IPS DF 6.9 (cell line): ENCODE results near the gene TNFAIP2.

Source experiments
- DNase-seq: peaks from one replicate; pipeline ENCODE4 v3.0.0-alpha.2; 2013; ENCODE audit warnings: low read depth, low spot score
- H3K27ac ChIP-seq: one replicate; pipeline ENCODE4 v1.5.1; 2013; ENCODE audit warnings: low read length, control low read depth
- H3K27me3 ChIP-seq: 2 replicates; pipeline ENCODE4 v1.6.1; 2013; ENCODE audit warnings: mild to moderate bottlenecking, low read length; ENCODE audit not compliant: control insufficient read depth, insufficient read depth
- H3K36me3 ChIP-seq: 2 replicates; pipeline ENCODE4 v1.6.1; 2013; ENCODE audit warnings: low read length; ENCODE audit not compliant: control insufficient read depth, insufficient read depth
- H3K4me1 ChIP-seq: 2 replicates; pipeline ENCODE4 v1.6.1; 2013; ENCODE audit warnings: low read length; ENCODE audit not compliant: control insufficient read depth, insufficient read depth
- H3K4me3 ChIP-seq: 2 replicates; pipeline ENCODE4 v1.5.1; 2013; ENCODE audit warnings: mild to moderate bottlenecking, low read length
- H3K9me3 ChIP-seq: 2 replicates; pipeline ENCODE4 v1.6.1; 2013; ENCODE audit warnings: low read length, inconsistent platforms; ENCODE audit not compliant: control insufficient read depth, insufficient read depth
- WGBS: extraction: QIAGEN DNeasy Blood & Tissue Kit; methylation state at CpG from one replicate; pipeline ENCODE4 v1.1.7; 2013; ENCODE audit warnings: mixed read lengths, missing lambda C conversion rate; ENCODE audit not compliant: insufficient read length, insufficient coverage; 5-methylcytosine and 5-hydroxymethylcytosine counted together

TNFAIP2 gene

GRCh38 chr14:103124501-103125001 lies 1.3 kb downstream of the TNFAIP2 start:
- WGBS = no CpG with 5 or more reads among the region's 5 CpGs

GRCh38 chr14:103125098-103126070 lies 2.1 kb downstream of the TNFAIP2 start:
- Histone ChIP-seq H3K4me3 (no peak overlapping the region), H3K27ac (no peak overlapping the region), H3K36me3 (no peaks in the 10 kb centered on the region)

More at GRCh38 chr14:103124501-103125001, 1.3 kb downstream of the TNFAIP2 start:
- Histone ChIP-seq H3K36me3 (no peaks in the 10 kb centered on the region), H3K4me1 (peaks cover 9% of the 10 kb centered on the region; the same call in 1 of the 2 replicates), H3K9me3 (no peaks in the 10 kb centered on the region), H3K27me3 (no peaks in the 10 kb centered on the region; the same call in 1 of the 2 replicates), H3K27ac (no peak overlapping the region), H3K4me3 (no peak overlapping the region)
- DNase-seq = no peak

DNA sequence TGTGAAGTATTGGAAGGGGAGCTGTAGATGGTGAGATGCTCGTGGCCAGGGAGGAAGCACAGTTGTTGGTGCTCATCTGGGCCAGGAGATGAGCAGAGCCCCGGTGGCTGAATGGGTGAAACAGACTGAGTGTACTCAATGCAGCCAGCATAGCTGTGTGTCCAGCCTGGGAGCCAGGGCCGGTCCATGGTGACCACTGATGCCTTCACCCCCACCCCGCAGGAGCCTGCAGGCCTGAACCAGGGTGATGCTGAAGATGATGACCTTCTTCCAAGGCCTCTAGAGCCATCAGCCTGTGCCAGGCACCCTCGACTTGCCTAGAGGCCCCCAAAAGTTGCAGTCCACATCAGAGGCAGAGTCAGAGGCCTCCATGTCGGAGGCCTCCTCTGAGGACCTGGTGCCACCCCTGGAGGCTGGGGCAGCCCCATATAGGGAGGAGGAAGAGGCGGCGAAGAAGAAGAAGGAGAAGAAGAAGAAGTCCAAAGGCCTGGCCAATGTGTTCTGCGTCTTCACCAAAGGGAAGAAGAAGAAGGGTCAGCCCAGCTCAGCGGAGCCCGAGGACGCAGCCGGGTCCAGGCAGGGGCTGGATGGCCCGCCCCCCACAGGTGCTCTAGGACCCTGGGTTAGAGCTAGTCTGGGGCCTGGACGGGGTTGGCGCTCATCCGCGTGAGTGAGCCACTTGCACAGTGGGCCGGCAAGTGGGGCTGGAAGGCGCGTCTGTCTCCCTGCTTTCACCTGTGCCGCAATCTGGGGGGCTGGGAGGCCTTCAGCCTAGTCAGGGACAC lies 3.0 kb downstream of the TNFAIP2 start:
- H3K4me3 ChIP-seq = peak overlapping the region; percentile 16; the same call in 1 of the 2 replicates
- H3K27ac ChIP-seq = no peak overlapping the region
- H3K9me3 ChIP-seq = no peaks in the 10 kb centered on the region
- no peaks in the 10 kb centered on the region; the same call in 1 of the 2 replicates for H3K27me3 ChIP-seq
- DNase-seq = no peak
- H3K4me1 ChIP-seq = peaks cover 7% of the 10 kb centered on the region; the same call in 1 of the 2 replicates
- no peaks in the 10 kb centered on the region for H3K36me3 ChIP-seq
- no CpG with 5 or more reads among the region's 22 CpGs for WGBS

More at GRCh38 chr14:103125098-103126070, 2.1 kb downstream of the TNFAIP2 start:
- no CpG with 5 or more reads among the region's 13 CpGs for WGBS
- no peak for DNase-seq
- Histone ChIP-seq H3K4me1 (peaks cover 9% of the 10 kb centered on the region; the same call in 1 of the 2 replicates), H3K9me3 (no peaks in the 10 kb centered on the region), H3K27me3 (no peaks in the 10 kb centered on the region; the same call in 1 of the 2 replicates)

DNA sequence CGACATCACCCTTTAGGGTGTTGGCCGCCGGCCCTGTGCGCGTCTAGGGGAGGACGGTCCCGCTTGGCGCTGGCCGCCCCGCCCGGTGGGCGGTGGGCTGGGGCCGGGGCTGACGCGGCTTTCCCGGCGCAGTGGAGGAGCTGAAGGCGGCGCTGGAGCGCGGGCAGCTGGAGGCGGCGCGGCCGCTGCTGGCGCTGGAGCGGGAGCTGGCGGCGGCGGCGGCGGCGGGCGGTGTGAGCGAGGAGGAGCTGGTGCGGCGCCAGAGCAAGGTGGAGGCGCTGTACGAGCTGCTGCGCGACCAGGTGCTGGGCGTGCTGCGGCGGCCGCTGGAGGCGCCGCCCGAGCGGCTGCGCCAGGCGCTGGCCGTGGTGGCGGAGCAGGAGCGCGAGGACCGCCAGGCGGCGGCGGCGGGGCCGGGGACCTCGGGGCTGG lies 3.6 kb downstream of the TNFAIP2 start:
- no peak for DNase-seq
- no peak overlapping the region for H3K27ac ChIP-seq
- WGBS = no CpG with 5 or more reads among the region's 62 CpGs
- H3K4me3 ChIP-seq = peak overlapping the region; percentile 16; the same call in 1 of the 2 replicates
- H3K9me3 ChIP-seq = no peaks in the 10 kb centered on the region
- peaks cover 6% of the 10 kb centered on the region; the same call in 1 of the 2 replicates for H3K4me1 ChIP-seq
- H3K36me3 ChIP-seq = no peaks in the 10 kb centered on the region
- no peaks in the 10 kb centered on the region; the same call in 1 of the 2 replicates for H3K27me3 ChIP-seq

DNA sequence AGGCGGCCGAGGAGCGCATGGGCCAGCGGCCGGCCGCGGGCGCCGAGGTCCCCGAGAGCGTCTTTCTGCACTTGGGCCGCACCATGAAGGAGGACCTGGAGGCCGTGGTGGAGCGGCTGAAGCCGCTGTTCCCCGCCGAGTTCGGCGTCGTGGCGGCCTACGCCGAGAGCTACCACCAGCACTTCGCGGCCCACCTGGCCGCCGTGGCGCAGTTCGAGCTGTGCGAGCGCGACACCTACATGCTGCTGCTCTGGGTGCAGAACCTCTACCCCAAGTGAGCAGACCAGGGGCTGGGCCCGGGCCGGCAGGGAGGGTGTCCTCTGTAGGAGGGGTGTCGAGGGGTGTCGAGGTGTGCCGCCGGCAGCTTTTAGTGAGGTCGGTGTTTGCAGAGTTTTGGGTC lies 4.1 kb downstream of the TNFAIP2 start:
- H3K27me3 ChIP-seq = no peaks in the 10 kb centered on the region; the same call in 1 of the 2 replicates
- WGBS = no CpG with 5 or more reads among the region's 39 CpGs
- peaks cover 5% of the 10 kb centered on the region; the same call in 1 of the 2 replicates for H3K4me1 ChIP-seq
- 0 out of 2 replicates have a peak overlapping the region, but pooled peaks have one; percentile 5 for H3K4me3 ChIP-seq
- H3K27ac ChIP-seq = no peak overlapping the region
- no peaks in the 10 kb centered on the region for H3K36me3 ChIP-seq
- no peak for DNase-seq
- H3K9me3 ChIP-seq = no peaks in the 10 kb centered on the region

GRCh38 chr14:103127861-103128598 lies 4.8 kb downstream of the TNFAIP2 start:
- peaks cover 5% of the 10 kb centered on the region; the same call in 1 of the 2 replicates for H3K4me1 ChIP-seq
- peaks cover 4% of the 10 kb centered on the region for H3K36me3 ChIP-seq
- H3K27ac ChIP-seq = no peak overlapping the region
- no CpG with 5 or more reads among the region's 16 CpGs for WGBS
- no peaks in the 10 kb centered on the region for H3K9me3 ChIP-seq
- no peak overlapping the region for H3K4me3 ChIP-seq
- no peak for DNase-seq
- no peaks in the 10 kb centered on the region; the same call in 1 of the 2 replicates for H3K27me3 ChIP-seq

- no peak for DNase-seq
- H3K4me1 ChIP-seq = peaks cover 5% of the 10 kb centered on the region; the same call in 1 of the 2 replicates
- no CpG with 5 or more reads among the region's 13 CpGs for WGBS
Observed at GRCh38 chr14:103128631-103129300, 5.5 kb downstream of the TNFAIP2 start.

GRCh38 chr14:103129301-103130016 lies 6.2 kb downstream of the TNFAIP2 start:
- H3K4me1 ChIP-seq = peaks cover 5% of the 10 kb centered on the region; the same call in 1 of the 2 replicates
- no peaks in the 10 kb centered on the region; the same call in 1 of the 2 replicates for H3K27me3 ChIP-seq
- H3K36me3 ChIP-seq = peaks cover 13% of the 10 kb centered on the region
- H3K4me3 ChIP-seq = no peak overlapping the region
- no peaks in the 10 kb centered on the region for H3K9me3 ChIP-seq
- H3K27ac ChIP-seq = no peak overlapping the region
- no CpG with 5 or more reads among the region's 12 CpGs for WGBS
- DNase-seq = no peak

More at GRCh38 chr14:103128631-103129300, 5.5 kb downstream of the TNFAIP2 start:
- H3K36me3 ChIP-seq = peaks cover 10% of the 10 kb centered on the region
- no peak overlapping the region for H3K27ac ChIP-seq
- no peaks in the 10 kb centered on the region; the same call in 1 of the 2 replicates for H3K27me3 ChIP-seq
- no peak overlapping the region for H3K4me3 ChIP-seq
- H3K9me3 ChIP-seq = no peaks in the 10 kb centered on the region
